GM19395 (cell line): Measurements from ENCODE around the gene GSTM1.
"Not testable (repeated sequence)": the region's sequence is repeated elsewhere in the genome, so short reads cannot be mapped to it uniquely, and the experiment has no call there.

Source experiments
- ATAC-seq: cut with Tn5 transposase; IDR thresholded peaks from one replicate; pipeline ENCODE4 v1.9.1; 2021; ENCODE audit warnings: mild to moderate bottlenecking, moderate library complexity; ENCODE audit not compliant: unreplicated experiment

Gene GSTM1

DNA sequence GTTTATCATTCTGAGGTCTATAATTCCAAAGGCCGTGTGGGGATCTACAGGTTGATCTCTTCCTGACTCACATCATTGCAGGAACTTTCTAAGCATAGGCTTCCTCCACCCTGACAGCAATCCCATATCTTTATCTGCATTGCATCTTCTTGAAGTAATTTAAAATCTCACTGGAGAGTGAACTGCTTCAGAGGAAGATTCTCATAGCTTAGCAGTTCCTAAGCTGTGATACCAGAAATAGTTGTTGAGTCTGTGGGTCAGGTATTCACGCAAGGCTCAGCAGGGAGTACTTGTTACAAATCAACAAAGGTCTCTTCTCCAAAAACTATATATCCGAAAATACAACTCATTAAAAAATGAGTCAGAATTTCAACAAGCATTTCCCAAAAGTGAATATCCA lies 7.5 kb downstream of the GSTM1 start:
- ATAC-seq: not testable (repeated sequence)

DNA sequence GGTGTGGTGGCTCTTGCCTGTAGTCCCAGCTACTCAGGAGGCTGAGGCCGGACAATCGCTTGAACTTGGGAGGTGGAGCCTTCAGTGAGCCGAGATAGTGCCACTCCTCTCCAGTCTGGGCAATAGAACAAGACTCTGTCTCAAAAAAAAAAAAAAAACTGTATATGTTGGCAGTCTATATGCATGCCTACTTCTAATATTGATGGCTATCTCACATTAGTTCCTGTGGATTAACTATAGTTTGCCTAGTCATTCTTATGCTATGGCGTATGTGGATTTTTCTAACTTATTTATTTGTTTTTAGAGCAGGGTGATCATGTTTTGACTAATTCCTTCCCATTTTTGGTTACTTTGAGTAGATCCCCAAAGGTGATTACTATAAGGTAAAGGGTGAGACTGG lies 9.4 kb downstream of the GSTM1 start:
- no peak for ATAC-seq

DNA sequence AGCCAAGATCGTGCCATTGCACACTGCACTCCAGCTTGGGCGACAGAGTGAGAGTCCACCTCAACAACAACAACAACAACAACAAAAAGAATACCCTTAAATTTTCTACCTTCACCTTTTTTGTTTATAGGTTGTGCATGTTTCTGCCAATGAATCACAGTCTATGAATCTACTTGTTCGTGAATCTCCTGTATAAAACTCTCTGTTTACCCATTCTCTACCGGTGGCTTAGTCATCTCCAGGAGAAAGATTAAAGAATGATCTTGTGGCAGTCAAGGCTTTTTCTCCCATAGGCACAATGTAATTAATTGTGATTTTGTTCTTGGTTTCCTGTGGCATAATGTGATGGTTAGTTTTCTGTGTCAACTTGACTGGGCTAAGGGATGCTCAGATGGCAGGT lies 10.2 kb downstream of the GSTM1 start:
- ATAC-seq: not testable (repeated sequence)

DNA sequence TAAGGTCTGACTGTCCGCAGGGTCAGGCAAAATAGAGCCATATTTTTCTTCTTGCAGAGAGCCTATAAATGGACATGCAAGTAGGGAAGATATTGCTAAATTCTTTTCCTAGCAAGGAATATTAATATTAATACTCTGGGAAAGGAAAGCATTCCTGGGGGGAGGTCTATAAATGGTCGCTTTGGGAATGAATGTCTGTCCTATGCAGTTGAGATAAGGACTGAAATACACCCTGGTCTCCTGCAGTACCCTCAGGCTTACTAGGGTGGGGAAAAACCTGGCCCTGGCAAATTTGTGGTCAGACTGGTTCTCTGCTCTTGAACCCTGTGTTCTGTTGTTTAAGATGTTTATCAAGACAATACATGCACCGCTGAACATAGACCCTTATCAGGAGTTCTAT lies 15.3 kb downstream of the GSTM1 start:
- ATAC-seq: not testable (repeated sequence)

DNA sequence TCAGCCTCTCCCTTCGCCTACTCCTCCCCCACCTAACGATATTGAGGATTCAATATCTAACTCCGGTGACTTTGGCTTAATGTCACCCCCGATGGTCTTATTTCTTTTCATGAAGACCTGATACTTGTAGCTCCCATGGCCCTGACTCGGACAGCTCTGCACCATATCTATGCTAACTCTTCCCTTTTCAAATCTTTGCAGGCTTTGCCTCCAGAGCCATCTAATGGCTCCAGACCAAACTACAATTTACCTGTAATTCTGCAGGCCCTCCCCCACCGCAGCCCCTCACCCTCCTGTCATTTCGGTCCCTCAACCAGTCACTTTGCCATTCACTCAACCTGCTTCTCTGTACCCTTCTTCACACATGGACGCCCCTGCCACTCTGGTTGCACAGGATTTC lies 16.6 kb downstream of the GSTM1 start:
- no peak for ATAC-seq

DNA sequence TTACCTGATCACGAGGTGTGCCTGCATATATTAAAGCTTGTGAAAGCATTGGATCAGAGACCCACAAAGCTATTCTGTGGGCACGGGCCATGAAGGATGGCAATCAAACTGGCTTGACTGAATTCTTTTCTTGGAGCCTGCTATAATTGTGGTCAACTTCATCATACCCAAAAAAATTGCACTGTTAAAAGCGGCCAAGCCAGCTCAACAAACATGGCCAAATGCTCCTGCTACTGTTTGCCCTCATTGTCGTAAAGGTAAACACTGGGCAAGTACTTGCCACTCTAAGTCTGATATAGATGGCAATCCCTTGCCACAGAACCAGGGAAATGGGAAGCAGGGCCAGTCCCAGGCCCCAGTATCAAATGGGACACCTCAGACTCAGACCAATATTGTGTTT lies 17.8 kb downstream of the GSTM1 start:
- ATAC-seq: no peak

DNA sequence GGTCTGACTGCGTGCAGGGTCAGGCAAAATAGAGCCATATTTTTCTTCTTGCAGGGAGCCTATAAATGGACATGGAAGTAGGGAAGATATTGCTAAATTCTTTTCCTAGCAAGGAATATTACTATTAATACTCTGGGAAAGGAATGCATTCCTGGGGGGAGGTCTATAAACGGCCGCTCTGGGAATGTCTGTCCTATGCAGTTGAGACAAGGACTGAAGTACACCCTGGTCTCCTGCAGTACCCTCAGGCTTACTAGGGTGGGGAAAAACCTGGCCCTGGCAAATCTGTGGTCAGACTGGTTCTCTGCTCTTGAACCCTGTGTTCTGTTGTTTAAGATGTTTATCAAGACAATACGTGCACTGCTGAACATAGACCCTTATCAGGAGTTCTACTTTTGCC lies 21.3 kb downstream of the GSTM1 start:
- ATAC-seq: not testable (repeated sequence)

DNA sequence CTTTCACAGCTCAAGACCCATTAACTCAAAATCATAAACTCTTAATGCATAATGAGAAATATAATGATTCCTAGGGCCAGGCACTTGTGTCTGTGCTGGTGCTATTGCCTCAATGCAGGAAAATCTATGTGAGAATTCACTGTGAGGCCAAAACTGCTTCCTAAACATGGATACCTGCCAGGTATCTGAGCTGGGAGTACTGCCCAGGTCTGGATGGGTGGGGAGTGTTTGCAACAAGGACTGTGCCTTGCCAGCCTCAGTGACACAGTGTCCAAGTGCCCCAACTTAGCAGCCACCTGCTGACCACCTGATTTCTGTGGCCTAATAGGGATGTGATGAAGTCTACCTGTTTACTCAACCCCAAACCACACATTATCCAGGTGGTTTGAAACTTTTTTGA lies 22.2 kb downstream of the GSTM1 start:
- not testable (repeated sequence) for ATAC-seq

DNA sequence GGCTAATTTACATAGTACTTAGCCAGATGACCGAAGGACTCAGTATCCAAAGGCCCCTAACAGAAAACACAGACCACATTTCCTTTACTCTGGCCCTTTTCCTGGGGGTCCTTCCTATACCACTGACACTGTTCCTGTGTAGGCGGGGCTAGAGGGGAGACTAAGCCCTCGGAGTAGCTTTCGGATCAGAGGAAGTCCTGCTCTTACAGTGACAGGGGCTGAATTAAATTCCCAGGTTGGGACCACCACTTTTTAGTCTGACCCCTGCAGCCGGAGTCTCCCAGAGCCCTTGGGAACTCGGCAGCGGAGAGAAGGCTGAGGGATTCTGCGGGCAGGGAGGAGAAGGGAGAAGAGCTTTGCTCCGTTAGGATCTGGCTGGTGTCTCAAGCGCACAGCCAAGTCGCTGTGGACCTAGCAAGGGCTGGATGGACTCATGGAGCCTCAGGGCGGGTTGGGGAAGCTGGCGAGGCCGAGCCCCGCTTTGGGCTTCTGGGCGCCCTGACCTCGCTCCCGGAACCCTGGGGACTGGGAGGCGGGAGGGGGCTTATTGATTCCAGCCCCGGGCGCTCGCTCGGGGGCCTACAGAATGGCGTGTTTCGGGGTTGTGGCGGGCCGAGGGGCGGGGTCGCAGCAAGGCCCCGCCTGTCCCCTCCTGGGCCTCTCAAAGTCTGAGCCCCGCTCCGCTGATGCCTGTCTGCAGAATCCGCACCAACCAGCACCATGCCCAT lies 24.1 kb downstream of the GSTM1 start, which contains the start of gene GSTM5:
Gene GSTM5 (plus strand): TSS at position 659 of the 728 bp plus-strand sequence. CDS start 62 bp downstream, at position 721.
- not testable (repeated sequence) for ATAC-seq

DNA sequence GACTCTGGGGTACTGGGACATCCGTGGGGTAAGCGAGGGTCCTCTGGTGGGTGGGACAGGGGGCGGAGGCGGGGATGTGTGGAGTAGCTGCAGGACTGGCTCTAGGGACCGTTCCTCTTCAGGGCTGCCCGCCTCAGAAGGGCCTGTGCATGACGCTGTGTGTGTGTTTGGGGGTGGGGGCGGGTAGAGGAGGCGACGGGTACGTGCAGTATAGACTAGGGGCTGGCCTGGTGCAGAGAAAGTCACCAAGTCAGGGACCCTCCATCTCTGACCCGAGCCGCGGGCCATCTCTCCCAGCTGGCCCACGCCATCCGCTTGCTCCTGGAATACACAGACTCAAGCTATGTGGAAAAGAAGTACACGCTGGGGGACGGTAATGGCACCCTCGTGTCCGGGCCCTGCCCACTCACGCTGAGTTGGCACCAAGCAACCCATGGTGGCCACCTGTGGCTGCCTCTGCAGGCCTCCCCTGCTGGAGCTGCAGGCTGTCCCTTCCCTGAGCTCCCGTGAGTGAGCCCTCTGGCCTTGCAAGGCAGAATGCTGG lies 24.8 kb downstream of the GSTM1 start:
- ATAC-seq: no peak

DNA sequence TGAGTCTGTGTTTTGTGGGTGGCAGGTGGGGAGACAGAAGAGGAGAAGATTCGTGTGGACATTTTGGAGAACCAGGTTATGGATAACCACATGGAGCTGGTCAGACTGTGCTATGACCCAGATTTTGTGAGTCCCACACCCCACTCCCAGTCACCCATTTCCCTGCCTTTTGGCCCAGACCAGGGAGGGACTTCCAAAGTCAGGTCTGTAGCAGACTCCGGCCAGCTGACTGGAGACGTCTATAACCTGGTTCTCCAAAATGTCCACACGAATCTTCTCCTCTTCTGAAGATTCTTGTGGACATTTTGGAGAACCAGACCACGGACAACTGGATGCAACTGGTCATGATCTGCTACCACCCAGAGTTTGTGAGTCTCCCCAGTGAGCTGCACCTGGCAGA lies 26.0 kb downstream of the GSTM1 start:
- no peak for ATAC-seq

DNA sequence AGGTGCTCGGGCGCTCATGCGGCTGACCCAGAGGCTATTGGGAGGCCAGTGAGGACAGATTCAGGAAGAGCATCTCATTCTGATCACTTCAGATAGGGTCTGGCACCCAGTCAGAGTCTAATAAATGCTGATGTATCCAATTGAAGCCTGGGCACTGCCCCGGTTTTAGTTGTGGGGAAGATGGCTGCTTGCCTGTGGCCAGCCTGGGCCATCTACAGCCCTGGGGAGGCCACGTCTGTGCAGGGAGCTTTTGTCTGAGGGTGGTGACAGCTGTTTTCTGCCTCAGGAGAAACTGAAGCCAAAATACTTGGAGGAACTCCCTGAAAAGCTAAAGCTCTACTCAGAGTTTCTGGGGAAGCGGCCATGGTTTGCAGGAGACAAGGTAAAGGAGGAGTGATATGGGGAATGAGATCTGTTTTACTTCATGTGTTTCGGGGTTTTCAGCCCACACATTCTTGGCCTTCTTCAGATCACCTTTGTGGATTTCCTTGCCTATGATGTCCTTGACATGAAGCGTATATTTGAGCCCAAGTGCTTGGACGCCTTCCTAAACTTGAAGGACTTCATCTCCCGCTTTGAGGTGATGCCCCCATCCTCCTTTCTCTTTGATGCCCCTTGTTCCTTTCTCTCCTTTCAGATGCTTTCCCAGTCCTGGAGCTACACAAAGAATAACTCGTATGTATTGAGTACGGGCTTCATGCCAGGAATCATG lies 27.2 kb downstream of the GSTM1 start:
- ATAC-seq: no peak

DNA sequence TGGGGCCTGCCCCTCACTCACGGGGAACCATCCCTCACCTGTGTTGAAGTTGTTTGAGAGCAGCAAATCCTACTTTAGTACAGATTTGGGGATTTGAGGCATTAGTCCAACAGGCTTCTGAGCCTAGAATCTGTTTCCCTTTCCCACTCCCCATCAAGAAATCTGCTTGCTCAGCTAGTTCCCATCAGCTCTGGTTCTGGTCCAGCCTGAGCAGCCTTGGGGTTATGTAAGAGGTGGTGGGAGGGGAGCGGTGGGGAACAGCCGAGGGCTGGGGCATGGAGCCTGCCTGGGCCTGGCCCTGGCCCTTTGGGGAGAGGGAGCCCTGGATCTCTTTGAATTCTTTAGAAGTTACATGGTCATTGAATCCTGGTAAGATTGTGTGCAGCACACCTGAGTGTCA lies 28.5 kb downstream of the GSTM1 start:
- no peak for ATAC-seq

DNA sequence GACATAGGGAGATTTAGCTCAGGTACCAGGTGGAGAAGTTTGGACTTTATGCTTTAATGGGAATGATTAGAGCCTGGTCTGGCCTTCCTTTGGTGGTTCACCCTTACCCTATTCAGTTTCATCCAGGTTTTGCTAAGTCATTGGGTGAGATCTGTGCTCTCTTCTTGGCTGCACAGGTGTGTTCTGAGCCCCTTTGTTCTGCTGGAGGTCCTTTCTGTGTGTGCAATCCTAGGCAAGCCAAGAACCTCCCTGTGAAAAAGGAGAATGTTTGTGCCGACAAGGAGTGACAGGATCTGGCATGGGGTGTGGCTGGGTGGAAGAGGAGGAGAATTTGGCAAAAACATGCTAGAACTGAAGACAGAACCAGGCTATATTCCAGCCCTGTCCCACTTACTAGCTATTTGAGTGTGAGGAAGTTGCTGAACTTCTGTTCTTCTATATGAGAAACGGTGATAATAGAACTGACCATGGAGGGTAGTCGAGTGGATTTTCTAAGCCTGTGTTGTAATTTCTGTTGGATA lies 29.0 kb downstream of the GSTM1 start:
- no peak for ATAC-seq

DNA sequence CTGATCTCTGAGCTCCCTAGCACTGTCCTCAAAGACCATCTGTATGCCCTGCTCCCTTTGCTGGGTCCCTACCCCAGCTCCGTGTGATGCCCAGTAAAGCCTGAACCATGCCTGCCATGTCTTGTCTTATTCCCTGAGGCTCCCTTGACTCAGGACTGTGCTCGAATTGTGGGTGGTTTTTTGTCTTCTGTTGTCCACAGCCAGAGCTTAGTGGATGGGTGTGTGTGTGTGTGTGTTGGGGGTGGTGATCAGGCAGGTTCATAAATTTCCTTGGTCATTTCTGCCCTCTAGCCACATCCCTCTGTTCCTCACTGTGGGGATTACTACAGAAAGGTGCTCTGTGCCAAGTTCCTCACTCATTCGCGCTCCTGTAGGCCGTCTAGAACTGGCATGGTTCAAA lies 30.1 kb downstream of the GSTM1 start:
- no peak for ATAC-seq

DNA sequence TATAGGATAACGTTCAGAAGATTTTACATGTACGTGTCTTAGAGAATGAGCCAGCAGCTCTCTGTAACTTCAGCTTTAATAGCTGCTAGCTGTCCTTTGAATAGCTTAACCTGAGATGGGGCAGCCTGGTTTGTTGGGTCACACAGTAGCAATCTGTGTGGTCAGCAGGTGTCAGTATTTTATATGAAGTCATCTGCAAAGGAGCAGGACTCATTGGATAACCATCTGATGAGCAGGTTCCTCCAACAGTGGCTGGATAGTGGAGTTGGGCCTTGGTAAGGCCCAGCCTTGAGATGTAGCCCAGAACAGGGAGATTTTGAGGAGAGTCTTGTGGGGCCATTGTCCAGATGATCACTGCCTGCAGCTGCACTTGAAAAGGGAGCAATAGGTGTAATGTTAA lies 30.9 kb downstream of the GSTM1 start:
- ATAC-seq: no peak

DNA sequence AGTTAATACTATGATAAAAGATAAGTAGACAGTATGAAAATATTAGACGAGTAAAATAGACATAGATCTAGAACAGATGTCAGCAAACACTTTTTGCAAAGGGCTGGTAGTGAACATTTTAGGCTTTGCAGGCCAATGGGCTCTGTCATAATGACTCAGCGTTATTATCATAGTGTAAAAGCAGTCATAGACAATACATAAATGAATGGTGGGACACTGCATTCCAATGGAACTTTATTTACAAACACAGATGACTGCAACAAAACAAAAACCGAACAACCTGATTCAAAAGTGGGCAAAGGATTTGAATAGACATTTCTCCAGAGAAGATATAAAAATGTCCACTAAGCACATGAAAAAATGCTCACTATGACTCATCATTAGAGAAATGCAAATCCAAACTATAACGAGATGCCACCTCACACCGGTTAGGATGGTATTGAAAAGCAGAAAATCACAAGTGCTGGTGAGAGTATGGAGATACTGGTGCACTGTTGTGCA lies 31.8 kb downstream of the GSTM1 start:
- peak; percentile 61 for ATAC-seq

DNA sequence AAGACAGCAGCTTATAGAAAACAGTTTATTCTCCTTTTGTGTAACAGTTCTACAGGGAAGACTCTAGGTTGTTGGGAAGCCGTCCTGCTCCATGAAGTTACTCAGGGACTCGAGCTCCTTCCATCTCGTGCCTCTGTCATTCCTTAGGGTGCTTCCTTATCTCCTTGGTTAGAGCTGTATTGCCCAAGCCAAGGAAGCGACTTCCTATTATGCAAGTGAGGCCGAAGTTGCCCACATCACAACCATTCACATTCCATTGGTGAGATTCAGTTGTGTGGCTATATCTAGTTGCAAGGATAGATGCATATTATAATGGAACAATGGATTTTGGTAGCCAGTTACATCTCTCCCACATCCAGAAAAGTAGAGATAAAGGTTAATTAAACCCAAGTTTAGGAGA lies 33.4 kb downstream of the GSTM1 start:
- no peak for ATAC-seq

DNA sequence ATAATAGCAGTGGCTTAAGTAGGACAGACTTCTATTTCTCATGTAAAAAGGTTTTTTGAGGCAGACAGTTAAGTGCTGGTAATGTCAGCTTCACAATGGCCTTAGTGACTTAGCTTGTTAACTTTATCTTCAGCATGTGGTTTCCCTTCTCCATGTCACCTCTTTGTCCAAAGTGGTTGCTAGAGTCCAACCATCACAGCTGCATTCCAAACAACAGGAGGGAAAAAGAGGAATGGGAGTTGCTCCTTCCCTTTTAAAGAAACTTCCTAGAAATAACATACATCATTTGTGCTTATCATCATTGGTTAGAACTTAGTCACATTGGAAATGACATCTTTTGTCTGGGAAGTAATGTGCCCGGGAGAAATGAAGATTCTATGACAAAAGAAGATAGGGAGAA lies 34.4 kb downstream of the GSTM1 start:
- no peak for ATAC-seq

DNA sequence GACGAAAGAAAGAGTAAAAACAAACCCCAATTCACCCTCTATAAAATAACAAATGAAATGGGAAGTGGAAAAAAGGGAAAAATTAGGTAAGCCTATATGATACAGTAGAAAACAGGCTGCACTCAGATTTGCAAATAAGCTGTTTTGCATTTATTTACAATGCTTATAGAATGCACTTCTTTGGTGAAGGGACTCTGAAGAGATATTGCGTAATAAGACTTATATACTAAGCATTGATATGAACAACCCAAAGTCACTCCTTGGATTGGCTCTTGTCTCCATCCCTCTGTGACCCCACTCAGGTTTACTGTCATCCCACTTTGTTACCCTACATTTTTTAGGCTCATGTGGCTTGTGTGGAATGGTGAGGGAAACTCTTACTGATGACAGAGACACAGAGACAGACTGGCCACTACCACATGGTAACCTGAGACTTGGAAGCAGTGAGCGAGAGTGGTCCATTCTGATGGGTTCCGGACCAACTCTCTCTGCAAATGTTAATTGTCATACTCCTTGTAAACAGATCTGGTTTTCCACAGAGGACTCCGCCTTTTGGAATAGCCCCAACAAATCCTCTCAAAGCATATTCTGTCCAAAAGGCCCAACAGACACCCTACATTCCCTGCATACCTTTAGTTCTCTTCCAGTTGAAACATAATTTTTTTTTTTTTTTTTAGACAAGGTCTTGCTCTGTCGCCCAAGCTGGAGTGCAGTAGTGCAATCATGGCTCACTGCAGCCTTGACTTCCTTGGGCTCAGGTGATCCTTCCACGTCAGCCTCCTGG lies 35.5 kb downstream of the GSTM1 start:
- ATAC-seq: no peak

DNA sequence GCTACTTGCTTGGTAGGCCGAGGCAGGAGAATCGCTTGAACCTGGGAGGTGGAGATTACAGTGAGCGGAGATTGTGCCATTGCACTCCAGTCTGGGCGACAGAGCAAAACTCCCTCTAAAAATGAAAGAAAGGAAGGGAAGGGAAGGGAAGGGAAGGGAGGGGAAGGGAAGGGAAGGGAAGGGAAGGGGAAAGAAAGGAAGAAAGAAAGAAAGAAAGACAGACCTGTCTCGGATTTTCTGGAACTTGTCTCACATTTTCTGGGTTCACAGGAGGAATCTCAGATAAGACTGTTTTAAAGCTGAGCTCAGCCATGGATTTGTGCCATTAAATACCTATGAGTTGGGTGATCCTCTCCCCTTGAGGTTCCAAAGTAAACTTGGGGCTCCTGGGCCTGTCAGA lies 37.3 kb downstream of the GSTM1 start:
- no peak for ATAC-seq
